Panc1 (cell line): ENCODE data around the gene ITGA2.

Source experiments
- CTCF ChIP-seq: fragments of 450-650 bp; IDR thresholded peaks from 2 replicates; pipeline ENCODE4 v1.5.1; 2017; ENCODE audit warnings: mild to moderate bottlenecking
- POLR2AphosphoS5 ChIP-seq: IDR thresholded peaks from 2 replicates; pipeline ENCODE4 v1.6.1; 2012; ENCODE audit warnings: mild to moderate bottlenecking, low read depth, low read length, moderate library complexity
- REST ChIP-seq, 2 experiments: IDR thresholded peaks; 2 replicates each; pipeline ENCODE4 v1.6.1; 2011 to 2012; ENCODE audit warnings: low read depth in 2 of 2, control low read depth in 1 of 2, low read length in 1 of 2, mild to moderate bottlenecking in 1 of 2, moderate library complexity in 1 of 2; ENCODE audit not compliant: insufficient read depth in 1 of 2
- TCF7L2 ChIP-seq: IDR thresholded peaks from 2 replicates; pipeline ENCODE4 v1.6.1; 2011; ENCODE audit warnings: mild to moderate bottlenecking, low read depth, low read length, inconsistent platforms

GRCh38 chr5:53120165-53120564 is 131.0 kb downstream of the ITGA2 start:
- no peak for TF ChIP-seq REST (IDR thresholded peaks at IDR 0.05; ENCODE audit: insufficient read depth in 1 of 2, low read depth in 2 of 2, low read length in 1 of 2)
- no peak for TF ChIP-seq POLR2AphosphoS5
- no peak for TF ChIP-seq CTCF
- TF ChIP-seq TCF7L2 = no peak
